ENCODE data around the gene ANKDD1B.
"Not testable (repeated sequence)": the region's sequence is repeated elsewhere in the genome, so short reads cannot be mapped to it uniquely, and the experiment has no call there.

Gene ANKDD1B
- 0 to 0.94 reads per million in 2 donors for total RNA-seq

DNA sequence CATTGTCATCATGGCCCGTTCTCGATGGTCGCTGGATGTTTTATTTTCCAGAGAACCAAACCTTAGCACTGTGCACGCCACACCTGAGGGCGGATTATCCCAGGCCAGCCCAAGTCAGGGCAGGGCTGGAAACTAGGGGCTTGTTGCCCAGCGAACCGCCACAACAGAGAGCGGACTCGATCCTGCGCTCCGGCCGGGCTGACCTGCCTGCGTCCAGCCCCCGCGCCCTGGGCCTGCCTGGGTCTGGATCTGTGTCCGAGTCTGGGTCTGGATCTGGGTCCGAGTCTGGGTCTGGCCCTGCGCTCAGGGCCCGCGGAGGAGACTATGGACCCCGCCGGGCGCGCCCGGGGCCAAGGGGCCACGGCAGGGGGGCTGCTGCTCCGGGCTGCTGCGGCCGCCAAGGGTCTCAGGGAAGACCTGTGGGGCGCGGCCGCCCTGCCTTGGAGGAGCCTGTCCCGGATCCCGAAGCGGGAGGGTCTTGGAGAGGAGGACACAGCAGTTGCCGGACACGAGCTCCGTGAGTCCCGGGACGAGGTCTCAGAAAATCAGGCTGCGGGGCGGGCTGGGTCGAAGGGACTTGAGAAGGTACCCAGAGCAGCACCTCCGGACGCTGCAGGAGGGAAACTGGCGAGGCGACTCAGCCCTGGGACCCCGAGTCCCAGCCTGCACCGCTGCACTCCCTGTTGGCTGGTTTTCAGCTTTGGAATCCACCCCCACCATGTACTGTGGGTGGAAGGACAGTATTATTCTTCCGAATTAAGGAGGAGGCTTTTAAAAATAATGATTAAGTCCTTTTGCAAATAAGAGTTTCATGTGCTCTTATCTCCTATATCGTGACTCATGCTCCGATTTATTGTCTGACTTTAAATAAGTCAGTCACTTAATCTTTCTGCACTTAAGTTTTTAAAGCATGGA lies at the start of gene ANKDD1B:
Gene ANKDD1B, plus strand, starts transcription at position 143 of the 915 bp plus-strand sequence. Its CDS starts 182 bp downstream, at position 325.
- peak in 1 of 5 experiments; percentile 3 for DNase-seq

DNA sequence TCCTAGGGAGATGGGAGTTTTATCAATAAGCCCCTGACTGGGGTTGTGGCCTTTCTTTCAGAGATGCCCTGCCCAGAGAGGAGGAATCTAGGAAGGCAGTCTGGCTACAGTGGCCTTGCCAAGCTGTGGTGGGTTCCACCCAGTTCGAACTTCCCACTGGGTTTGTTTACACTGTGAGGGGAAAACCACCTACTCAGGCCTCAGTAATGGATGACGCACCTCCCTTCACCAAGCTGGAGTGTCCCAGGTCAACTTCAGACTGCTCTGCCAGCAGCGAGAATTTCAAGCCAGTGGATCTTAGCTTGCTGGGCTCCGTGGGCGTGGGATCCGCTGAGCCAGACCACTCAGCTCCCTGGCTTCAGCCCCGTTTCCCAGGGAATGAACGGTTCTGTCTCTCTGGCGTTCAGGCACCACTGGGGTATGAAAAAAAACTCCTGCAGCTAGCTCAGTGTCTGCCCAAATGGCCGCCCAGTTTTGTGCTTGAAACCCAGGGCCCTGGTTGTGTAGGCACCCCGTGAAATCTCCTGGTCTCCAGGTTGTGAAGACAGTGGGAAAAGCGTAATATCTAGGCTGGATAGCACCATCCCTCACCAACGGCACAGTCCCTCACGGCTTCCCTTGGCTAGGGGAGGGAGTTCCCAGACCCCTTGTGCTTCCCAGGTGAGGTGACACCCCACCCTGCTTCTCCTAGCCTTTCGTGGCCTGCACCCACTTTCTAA lies 45.1 kb upstream of the ANKDD1B start:
- DNase-seq: not testable (repeated sequence)

DNA sequence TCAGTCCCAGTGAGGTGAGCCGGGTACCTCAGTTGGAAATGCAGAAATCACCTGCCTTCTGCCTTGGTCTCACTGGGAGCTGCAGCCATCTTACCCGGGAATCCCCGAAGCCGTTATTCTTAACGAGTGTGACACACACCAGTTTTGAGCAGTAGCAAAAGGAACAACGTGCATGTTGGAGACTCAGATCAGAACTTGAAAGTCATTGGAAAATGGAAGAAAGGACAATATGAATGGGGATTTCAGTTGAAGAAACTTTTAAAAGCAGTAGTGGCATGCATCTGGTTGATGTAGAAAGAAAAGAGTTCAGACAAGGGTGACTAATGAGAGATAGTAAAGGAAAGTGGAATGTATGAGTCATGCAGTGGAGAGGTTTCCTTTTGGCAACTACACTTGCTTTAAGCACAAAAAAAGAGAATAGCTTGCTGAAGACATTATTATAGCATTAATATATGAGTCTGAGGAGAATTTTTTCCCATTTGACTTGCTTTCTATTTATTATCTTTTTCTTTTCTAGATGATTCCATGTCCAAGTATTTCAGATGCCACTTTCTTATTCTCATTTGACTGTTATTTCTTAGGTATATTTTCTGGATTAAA lies 44.4 kb upstream of the ANKDD1B start:
- DNase-seq: peak in 3 of 5 experiments; percentile 6 to 83 (median 33)

DNA sequence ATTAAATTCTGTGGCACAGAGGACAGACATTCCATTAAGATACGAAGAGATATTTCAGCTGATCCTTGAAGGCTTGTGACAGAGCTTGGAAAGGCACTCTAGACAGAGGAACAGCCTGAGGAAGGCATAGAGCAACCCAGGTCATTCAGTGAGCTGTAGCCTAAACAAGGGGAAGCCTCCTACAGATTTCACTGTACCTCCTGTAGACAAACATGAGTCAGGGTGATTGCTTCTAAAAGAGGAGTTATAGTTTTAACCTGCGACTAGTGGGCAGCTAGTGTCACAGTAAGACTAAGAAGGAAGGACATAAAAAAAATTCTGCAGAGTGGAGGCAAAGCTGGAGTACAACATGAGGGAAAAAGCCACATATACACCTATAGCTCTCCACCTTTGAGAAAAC lies 43.5 kb upstream of the ANKDD1B start:
- peak in 1 of 5 experiments; percentile 46 for DNase-seq

DNA sequence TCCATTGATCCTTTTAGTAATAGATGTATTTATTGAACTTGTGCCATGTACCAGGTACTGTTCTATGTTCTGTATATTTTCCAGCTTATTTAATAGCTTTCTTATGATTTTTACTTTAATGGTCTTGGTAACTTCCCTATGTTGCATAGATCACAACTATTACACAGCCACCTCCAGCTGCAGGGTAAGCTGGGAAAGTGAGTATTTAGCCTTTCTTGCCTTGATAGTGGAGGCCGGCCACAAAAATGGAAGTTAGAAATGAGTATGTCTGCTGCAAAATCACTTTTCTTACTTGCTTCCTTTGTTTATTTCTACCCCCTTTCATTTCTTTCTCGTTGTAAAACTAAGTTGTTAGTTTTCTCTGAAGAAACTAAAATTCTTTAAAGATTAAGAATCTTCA lies 43.1 kb upstream of the ANKDD1B start:
- peak in 1 of 5 experiments; percentile 72 for DNase-seq

DNA sequence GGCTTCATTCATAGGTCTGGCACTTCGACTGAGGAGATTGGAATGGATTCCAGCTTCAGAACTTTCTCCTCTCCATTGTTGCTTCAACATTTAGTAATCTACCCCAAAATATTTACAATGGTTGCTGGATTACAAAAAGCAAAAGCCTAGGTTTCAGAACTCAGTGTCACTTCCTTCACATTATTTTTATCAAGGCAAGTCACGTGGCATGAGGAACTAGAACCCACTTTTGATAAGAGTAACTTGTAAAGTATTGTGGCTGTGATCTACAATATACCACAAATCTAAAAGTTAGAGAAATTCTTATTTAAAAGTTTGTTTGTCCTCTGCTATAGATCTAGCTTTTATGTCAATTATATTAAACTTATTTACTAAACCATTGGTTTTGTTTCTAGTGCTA lies 39.7 kb upstream of the ANKDD1B start:
- DNase-seq: peak in 1 of 5 experiments; percentile 30

DNA sequence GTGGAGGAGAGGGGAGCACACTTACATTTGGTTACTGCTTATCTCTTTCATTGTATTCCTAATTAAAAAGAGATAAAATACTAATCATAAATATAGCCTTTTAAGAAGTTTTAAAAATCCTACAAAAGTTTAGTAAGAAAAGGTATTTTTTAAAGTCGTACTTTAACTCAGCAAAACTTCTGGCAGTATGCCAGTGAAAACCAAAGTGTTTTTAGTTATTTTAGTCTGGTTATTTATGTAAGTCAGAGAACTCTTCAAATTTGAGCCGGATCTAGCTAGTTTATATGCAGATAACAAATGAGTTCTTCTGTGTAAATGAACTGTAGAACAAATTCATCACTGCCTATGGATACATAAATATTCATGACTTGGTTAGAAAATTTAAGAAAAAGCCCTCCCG lies 36.5 kb upstream of the ANKDD1B start:
- peak in 1 of 5 experiments; percentile 27 for DNase-seq

DNA sequence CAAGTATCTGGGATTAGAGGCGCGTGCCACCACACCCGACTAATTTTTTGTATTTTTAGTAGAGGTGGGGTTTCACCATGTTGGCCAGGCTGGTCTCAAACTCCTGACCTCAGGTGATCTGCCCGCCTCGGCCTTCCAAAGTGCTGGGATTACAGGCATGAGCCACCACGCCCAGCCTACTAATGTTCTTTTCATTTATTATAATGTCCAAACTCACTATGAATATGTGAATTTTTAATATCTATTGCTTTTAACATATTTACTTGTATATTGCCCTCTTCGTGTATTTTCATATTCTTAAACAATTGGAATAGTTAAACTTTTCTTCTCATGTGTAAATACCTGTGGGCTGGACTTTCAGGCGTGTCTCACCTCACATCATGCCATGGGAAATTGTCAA lies 33.0 kb upstream of the ANKDD1B start:
- not testable (repeated sequence) for DNase-seq

DNA sequence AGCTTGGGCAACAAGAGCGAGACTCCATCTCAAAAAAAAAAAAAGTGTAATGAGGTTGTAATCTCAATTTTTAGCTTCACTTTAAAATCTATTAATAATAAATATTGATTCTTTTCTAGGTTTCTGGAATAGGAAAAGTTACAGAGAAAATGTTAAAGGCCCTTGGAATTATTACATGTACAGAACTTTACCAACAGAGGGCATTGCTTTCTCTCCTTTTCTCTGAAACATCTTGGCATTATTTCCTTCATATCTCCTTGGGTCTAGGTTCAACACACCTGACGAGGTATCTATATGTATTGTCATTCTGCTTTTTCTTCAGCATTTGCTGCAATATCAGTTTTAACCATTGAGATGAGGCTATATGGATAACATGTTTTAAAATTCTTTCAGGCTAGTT lies 26.6 kb upstream of the ANKDD1B start:
- DNase-seq: no peak

DNA sequence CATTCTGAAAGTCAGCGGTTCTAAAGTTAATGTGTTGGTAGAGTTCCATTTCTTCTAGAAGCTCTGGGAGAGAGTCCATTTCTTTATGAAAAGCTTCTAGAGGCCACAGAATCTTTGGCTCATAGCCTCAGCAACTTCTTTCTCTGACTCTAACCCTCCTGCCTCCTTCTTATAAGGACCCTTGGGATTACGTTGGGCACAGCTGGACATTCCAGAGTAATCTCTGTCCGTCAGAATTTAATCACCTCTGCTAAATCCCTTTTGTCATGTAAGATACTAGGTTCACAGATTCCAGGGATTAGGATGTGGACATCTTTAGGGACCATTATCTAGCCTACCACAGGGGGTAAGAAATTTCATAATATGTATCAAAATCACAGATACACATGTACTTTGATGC lies 22.6 kb upstream of the ANKDD1B start:
- DNase-seq: no peak

DNA sequence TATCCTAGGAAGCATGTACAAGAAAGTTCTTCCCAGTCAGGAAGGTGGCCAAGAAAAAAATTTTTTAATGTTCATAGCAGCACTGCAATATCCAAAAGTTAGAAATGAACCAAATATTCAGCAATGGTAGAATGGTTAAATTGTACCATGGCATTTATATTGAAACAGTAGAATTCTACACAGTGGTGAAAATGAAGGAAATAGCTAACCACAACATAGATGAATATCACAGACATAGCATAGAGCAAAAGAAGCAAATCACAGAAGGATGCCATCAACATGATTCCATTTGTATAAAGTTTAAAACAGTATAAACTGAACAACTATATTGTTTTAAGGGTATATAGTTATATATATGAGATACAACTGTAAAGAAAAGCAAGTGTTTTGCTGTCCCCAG lies 10.7 kb upstream of the ANKDD1B start:
- peak in 1 of 5 experiments; percentile 76 for DNase-seq

DNA sequence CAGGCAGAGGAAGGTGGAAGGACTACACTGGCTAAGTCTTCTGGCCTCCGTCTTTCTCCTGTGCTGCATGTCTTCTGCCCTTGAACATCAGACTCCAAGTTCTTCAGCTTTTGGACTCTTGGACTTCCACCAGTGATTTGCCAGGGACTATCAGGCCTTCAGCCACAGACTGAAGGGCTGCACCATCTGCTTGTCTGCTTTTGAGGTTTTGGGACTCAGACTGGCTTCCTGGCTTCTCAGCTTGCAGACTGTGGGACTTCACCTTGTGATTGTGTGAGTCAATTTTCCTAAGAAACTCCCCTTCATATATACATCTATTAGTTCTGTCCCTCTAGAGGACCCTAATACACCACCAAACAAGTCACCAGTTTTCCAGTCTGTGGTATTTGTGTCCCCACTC lies 9.7 kb upstream of the ANKDD1B start:
- DNase-seq: no peak

DNA sequence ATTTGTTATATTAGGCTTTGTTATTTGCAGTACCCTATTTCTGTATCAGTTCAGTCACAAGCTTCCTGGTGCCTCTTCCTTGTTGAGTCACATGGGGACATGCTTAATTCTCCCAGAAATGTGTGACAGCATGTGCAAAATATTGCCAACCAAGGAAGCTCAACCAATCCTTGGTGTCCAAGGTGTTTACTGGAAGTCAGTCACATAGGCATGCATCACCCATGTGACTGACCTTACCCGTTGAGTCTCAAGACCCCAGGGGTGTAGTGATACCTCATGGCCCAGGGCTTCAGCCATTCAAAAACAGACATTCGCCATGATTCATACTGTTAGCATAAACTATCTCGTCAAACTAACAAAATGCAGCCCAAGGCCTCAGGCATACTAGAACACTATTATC lies 9.3 kb upstream of the ANKDD1B start:
- no peak for DNase-seq

DNA sequence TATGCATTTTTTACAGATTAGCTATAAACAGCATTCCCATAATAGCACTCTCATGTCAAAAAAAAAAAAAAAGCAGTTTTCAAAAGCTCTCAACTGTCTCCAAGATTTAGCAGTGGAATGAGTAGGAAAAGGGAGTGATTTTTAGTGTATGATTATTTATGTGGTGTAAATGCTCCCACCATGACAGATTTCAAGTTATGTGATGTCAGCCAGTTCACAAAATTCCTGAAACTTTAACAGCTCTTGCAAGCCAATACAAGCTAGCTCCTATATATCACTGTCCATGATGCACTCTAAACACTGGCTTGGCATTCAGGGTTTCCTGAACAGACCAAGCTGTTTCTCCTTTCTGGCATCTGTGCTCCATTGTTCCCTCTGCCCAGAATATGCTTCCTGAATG lies 7.9 kb upstream of the ANKDD1B start:
- no peak for DNase-seq

DNA sequence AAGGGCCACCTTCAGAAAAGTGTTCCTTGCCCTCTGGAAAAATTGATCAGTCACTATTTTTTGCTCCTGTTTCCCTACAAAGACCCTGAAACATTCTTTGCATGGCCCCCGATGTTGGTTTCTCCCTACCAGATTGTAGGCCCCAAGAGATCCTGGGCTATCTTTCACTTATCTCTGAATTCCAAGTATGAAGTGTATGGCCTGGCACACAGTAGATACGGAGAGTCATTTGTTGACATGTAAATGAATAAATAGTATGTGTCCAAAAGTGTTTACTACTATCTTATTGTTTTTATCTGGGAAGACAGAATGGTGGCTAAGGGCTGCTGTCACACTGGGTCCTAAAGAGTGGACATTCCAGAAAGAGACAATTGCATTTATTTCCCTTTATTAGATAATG lies 7.4 kb upstream of the ANKDD1B start:
- DNase-seq: no peak

DNA sequence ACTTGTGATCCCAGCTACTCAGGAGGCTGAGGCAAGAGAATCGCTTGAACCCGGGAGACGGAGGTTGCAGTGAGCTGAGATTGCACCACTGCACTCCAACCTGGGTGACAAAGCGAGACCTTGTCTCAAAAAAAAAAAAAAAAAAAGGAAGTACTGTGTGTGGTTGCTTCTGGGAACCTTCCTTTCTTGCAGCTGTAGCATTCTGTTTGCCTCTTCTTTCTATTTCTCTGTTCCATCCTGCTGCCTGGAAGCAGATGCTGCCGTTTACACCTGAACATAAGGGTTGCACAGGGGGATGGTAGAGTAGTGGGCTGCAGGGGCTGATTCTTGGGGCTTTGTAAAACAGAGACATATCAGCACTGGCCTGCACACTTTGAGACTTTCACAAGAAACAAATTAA lies 3.9 kb upstream of the ANKDD1B start:
- DNase-seq: not testable (repeated sequence)

DNA sequence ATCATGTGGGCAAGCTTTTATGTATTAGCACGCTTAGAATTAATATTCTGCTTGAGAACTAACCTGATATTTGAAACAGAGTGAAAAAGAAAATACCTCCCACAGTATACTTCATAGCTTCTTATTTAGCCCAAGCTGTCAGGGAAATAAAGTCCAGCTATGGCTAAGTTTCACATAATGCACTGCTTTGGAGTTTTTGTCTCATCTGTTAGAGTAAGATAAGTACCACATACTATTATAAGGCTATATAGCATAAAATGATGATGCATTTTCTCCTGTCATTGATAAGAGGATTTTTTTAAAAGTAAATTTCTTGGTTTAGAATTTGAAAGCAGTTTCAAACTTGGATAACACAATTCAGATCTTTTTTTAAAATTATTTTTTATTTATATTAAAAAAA lies 2.4 kb upstream of the ANKDD1B start:
- no peak for DNase-seq

DNA sequence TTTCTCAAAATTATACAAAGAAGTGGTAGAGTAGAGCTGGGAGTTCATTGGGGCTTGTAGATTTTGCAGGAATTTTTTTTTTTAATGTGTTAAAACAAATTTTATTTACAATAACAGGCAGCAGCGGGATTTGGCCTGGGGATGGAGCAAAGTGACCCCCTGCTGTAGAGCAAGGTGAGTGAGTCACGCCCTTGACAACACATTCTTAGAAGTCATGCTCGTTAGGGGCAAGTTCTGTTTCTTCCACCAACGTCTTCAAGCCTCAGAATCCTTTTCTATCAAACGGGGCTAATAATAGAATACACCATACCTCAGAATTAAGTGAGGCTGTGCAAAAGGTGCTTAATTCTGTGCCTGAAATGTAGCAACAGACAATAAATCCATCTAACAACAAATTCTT lies 1.1 kb upstream of the ANKDD1B start:
- no peak for DNase-seq

DNA sequence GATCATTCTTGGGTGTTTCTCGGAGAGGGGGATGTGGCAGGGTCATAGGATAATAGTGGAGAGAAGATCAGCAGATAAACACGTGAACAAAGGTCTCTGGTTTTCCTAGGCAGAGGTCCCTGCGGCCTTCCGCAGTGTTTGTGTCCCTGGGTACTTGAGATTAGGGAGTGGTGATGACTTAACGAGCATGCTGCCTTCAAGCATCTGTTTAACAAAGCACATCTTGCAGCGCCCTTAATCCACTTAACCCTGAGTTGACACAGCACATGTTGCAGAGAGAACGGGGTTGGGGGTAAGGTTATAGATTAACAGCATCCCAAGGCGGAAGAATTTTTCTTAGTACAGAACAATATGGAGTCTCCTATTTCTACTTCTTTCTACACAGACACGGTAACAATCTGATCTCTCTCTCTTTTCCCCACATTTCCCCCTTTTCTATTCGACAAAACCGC lies 368 bp upstream of the ANKDD1B start:
- not testable (repeated sequence) for DNase-seq

DNA sequence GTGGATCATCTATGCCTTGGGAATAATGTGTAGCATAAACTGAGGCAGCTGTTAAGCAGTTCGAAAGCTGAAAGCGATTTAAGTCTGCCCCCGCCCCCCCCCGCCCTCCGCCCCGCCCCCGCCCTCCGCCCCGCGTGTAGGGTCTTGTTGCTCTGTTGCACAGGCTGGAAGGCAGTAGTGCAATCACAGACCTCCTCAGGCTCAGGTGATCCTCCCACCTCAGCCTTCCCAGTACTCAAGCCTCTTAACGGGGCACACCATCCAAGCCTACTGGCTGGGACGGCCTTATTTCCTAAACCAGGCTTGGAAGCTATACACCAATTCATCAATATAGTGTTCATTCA lies 945 bp downstream of the ANKDD1B start:
- no peak for DNase-seq

DNA sequence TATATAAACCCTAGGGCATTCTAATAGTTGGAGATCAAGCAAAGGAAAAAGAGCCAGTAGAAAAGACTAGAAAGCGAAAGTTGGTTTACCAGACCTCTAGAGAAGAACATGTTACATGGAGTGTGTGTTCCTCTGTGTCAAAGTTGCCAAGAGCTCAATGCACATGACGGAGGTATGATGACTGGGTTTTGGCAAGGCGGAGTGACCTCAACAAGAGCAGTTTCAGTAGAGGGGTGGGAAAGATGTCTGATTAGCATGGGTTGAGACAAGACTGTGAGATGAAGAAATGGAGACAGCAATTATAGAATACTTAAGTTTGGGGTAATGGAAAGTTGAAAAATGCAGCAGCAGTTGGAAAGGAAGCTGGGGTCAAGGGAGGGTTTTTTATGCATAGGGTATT lies 1.6 kb downstream of the ANKDD1B start:
- DNase-seq: no peak

DNA sequence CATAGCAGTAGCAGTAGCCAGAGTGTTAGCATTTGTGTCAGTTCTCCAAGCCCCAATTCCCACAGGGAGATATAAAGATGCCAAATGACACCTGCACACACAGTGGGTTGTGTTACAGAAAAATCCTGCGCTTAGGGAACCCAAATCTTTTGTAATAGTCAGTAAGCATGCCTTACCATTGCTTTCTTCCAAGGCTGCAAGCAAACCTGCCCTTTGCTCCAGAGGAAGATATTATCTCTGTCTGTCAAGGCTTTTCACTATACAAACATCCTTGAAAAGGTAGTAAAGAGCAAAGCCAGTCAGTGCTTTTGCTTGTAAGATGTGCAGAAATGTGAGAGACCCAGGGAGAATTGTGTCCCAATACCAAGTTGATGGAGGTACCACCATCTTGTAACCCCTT lies 2.9 kb downstream of the ANKDD1B start:
- no peak for DNase-seq

DNA sequence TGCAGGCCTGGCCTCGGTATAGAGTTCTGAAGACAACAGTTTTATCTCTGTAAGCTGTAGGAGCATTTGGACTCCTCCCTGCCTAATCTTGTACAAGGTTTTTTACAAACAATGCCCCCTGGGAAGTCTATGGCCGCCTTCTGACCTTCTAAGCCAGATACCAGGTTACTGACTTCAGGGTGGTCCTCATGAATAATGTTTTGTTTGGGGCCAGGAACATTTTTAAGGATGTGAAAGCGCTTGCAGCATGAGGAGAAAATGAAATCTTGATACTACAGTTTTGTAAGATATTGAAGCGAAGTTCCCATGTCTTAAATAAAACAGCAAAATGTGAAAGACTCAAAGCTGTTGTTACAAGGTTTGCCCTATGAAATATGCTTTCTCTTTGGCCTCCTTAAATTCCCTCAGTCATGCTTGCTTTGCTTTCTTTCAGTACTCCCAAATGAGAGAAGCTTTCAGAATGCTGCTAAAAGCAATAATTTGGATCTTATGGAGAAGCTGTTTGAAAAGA lies 5.2 kb downstream of the ANKDD1B start:
- DNase-seq: no peak

All from T-helper 2 cell (primary cell).